RPMI8226 (cell line): Measurements from ENCODE around the gene RNASET2.

Source experiments
- DNase-seq: peaks from one replicate; pipeline ENCODE4 v3.0.0-alpha.2; 2015

Gene RNASET2

GRCh38 chr6:166956444-166957086 lies at the start of gene RNASET2:
Gene RNASET2 (minus strand): TSS chr6:166956550. CDS start chr6:166956182, 368 bp downstream.
- DNase-seq, result peak; percentile 95

GRCh38 chr6:167005350-167006159 lies 49.2 kb upstream of the RNASET2 start:
- DNase-seq, result no peak

GRCh38 chr6:167000759-167001158 lies 44.4 kb upstream of the RNASET2 start:
- DNase-seq, result peak; percentile 25

GRCh38 chr6:166999884-167000253 lies 43.5 kb upstream of the RNASET2 start:
- no peak for DNase-seq

GRCh38 chr6:166999145-166999883 lies 43.0 kb upstream of the RNASET2 start, which contains the start of gene CEP43:
Gene CEP43 (plus strand): TSS chr6:166999397. CDS start chr6:166999413, 16 bp downstream.
- DNase-seq, result peak; percentile 94

- peak; percentile 10 for DNase-seq
Observed at GRCh38 chr6:166998256-166999144, 42.1 kb upstream of the RNASET2 start.

- DNase-seq, result peak; percentile 80
Observed at GRCh38 chr6:166997768-166998255, 41.5 kb upstream of the RNASET2 start.

- no peak for DNase-seq
Observed at GRCh38 chr6:166997348-166997747, 41.0 kb upstream of the RNASET2 start.

- no peak for DNase-seq
Observed at GRCh38 chr6:166996406-166996805, 40.1 kb upstream of the RNASET2 start.

GRCh38 chr6:166989427-166990032 lies 33.2 kb upstream of the RNASET2 start:
- DNase-seq, result peak; percentile 49

- DNase-seq, result no peak
Observed at GRCh38 chr6:166988674-166989201, 32.4 kb upstream of the RNASET2 start.

GRCh38 chr6:166987930-166988329 lies 31.6 kb upstream of the RNASET2 start:
- no peak for DNase-seq

GRCh38 chr6:166987448-166987847 lies 31.1 kb upstream of the RNASET2 start:
- no peak for DNase-seq

GRCh38 chr6:166980738-166981137 lies 24.4 kb upstream of the RNASET2 start:
- DNase-seq, result no peak

GRCh38 chr6:166977621-166978525 lies 21.5 kb upstream of the RNASET2 start:
- DNase-seq, result no peak

GRCh38 chr6:166976636-166977035 lies 20.3 kb upstream of the RNASET2 start:
- no peak for DNase-seq

- no peak for DNase-seq
Observed at GRCh38 chr6:166972101-166972500, 15.8 kb upstream of the RNASET2 start.

GRCh38 chr6:166971271-166971670 lies 14.9 kb upstream of the RNASET2 start:
- no peak for DNase-seq

GRCh38 chr6:166970776-166971175 lies 14.4 kb upstream of the RNASET2 start:
- no peak for DNase-seq

- no peak for DNase-seq
Observed at GRCh38 chr6:166970091-166970490, 13.7 kb upstream of the RNASET2 start.
